Ecto neural progenitor cell (in vitro differentiated cells): ENCODE measurements around the gene CPNE2.
"Not testable (repeated sequence)": the region's sequence is repeated elsewhere in the genome, so short reads cannot be mapped to it uniquely, and the experiment has no call there.

Experiments
- DNase-seq: peaks from one replicate; pipeline ENCODE4 v3.0.0-alpha.2; 2018; ENCODE audit warnings: low spot score

CPNE2 gene

DNA sequence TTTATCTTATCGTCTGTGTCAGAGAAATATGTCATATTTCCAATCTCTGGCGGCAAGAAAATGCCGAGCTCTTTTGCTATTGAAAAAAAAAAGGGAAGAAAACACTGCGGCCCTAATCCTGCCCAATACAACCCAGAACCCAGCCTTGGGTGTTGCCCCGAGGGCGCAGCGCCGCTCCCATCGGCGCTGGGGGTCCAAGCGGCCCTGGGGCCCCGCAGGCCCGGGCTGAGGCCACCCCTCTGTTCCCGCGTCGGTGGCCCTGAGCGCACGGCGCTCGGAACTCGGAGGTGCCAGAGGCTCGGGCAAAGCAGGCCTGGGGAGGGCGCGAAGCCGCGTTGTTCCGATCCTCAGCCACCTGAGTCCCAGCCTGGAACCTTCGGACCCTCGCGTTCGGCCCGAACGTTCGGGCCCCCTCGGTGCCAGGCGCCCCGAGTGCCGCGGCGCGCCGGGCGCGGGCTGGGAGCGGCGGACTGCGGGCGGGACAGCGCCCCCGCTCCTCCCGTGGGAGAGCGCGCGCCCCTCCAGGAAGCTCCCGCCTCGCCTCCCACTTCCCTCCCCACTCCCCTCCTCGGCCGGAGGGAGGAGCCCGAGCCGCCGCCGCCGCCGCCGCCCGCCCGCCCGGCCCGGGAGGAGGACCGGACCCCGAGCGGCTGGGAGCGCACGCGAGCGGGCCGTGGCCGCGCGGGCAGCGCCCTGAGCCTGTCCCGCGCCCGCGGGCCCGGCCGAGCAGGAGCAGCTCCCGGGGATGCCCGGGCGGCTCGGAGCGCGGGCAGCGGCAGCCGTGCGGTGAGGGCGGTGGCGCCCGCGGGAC is at the start of gene CPNE2:
CPNE2 (plus strand) TSS at position 609 of the 811 bp plus-strand sequence. CDS start 18,160 bp downstream, outside the sequence.
- DNase-seq = peak; percentile 78

DNA sequence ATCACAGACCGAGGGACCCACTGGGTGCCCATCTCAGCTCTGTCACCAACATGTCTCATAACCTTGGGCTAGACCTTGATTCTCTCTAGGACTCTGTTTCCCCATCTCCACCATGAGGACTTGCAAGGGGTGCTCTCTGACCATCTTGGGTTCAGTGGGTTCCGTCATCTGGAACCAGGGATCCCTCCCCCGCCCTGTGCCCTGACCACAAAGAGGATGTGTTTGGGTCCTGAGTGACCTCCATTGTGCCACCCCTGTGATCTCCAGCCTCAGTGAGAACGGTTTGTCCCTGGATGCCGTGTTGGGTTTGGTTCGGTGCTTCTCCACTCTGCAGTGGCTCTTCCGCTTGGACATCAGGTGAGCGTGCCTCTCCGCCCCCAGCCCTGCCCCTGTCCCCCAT is 49.1 kb upstream of the CPNE2 start:
- DNase-seq = no peak

GRCh38 chr16:57044931-57045693 is 47.3 kb upstream of the CPNE2 start:
- no peak for DNase-seq

GRCh38 chr16:57045694-57046381 is 46.5 kb upstream of the CPNE2 start:
- DNase-seq = peak; percentile 78

DNA sequence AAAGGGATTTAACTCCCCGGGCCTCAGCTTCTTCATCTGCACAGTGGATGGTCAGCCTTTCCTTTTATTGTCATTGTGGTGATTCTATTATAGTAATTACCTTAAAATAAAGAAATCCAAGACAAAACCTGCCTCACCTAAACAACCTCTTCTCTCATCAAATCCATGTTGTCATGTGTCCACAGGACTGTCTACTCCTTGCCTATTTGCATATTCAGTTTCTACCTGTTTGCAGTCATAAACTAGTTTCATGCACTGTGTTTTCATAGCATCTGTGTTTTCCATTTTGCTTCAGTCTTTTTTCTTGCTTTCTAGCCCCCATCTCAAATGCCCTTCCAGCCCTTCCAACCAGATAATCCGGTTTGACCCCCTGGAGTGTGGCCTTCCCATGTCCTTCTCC is 44.3 kb upstream of the CPNE2 start:
- DNase-seq = no peak

GRCh38 chr16:57049678-57050077 is 42.7 kb upstream of the CPNE2 start:
- no peak for DNase-seq

DNA sequence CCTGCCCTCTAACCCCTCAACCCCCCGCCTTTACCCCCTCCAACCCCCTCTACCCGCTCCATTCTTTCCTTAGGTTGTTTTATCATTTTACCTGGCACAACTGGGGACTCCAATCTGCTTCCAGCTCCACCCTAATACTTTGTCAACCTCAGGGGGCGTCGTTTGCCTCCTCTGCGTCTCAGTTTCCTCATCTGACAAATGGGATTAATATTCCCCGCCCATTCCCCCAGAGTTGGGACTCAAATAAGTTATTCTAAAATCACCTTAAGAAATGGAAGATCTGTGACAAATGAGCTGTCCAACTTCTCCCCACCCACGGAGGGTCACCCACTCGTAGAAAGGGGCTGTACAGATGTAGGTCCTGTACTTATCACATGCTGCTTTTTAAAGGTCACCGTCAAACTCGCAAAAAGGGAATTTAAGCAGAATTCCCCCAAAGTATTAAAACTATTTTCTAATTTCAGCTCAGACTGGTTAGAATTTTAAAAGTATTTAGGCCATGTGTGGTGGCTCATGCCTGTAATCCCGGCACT is 40.6 kb upstream of the CPNE2 start:
- no peak for DNase-seq

DNA sequence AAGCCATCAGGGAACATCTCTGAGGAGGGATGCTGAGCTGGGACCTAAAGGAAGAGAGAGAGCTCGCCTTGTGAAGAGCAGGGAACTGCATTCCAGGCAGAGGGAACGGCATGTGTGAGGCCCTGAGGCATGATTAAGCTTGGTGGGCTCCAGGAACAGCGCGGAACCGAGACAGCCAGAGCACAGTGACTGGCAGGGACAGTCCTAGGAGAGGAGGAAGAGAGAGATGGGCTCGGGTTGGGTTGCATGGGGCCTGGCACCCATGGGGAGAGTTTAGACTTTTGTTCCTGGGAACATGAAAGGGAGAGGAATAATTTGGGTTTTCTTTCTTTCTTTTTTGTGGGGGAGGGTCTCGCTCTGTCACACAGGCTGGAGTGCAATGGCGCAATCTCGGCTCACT is 39.2 kb upstream of the CPNE2 start:
- DNase-seq = no peak

GRCh38 chr16:57054338-57054737 is 38.0 kb upstream of the CPNE2 start:
- DNase-seq = no peak

DNA sequence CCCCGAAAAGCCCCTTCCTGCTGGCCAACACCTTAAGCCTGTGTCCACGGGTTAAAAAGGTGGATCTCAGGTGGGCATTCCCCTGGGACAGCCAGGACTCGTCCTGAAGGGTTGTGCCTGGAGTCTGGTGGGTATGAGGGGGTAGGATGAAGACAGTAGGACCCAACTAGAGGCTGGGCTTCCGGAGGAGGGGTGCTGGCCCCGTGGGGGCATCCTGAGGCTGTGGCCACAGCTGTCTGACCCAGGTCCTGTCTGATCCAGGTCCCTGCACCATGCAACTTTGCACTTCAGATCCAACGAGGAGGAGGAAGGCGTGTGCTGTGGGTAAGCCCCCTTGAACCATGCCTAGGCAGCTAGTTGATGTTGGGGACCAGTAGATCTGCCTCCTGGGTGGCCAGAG is 37.6 kb upstream of the CPNE2 start:
- DNase-seq = no peak

DNA sequence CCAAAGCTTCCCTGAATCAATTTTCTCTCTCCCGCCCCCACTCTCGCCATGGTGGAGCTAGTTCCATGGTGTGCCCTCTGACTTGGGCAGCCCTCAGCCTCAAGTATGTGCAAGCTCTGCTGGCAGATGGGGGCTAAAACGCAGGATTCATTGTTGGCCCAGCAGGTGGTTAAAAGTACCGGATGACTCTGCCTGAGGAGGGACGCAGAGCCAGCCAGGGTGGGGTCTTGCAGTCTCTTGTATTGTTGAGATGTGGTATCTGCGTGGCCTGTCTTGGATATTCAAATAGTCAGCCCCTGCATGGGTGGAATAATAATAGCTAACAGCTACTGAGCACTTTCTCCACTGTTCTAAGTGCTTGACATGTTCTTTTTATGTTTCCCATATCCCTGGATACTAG is 36.7 kb upstream of the CPNE2 start:
- no peak for DNase-seq

DNA sequence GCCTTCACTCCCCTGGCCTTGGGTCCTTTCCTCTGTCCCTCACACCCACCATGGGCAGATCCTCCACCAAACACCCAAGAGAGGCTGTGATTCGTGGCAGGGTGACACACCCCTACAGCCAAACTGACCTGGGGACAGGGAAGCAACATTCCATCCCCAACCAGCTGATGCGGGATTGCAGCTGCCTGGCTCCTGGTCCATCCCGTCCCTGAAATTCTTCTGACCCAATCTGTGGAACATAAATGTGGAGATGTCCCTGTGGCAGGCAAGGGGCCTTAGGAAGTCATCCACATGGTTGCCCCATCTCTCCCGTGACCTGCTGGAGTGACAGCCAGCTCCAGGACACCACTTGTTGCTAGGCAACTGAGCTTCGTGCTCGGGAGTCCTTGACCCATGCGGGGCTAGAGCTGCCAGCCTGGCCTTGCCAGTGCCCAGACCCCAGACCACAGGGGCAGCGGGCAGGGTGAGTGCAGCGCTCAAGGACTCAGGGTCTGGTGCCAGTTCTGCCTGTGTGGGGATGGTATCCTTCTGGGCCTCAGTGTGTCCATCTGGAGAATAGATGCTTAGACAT is 34.0 kb upstream of the CPNE2 start:
- no peak for DNase-seq

DNA sequence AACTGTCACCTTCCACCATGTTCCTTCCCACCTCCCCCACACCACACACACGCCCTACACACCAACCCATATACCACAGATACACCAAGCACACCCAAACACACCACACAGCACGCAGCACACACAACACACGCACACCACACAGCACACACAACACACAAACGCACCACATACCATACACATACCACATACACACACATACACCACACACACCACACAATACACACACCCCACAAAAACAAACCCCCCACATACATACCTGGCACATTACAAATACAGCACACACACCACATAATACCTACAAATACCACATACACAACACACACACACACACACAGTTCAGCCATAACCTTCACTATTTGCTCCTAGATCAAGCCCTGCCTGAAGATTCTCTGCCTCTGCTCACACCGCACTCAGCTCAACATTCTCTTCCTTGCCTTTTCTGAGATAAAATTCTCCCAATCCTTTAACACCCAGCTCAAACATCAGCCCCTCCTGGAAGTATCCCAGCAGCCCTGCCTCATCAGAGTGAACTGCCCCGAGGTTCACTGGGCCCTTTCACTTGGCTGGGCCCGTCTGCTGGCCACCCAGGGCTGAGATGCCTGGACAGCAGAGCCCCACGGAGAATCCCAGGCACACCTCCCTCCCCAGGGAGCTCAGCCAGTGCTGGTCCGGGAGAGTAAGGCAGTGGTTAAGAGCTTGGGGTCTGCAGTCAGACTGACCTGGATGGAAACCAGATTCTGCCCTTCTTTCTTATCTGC is 31.9 kb upstream of the CPNE2 start:
- DNase-seq = no peak

DNA sequence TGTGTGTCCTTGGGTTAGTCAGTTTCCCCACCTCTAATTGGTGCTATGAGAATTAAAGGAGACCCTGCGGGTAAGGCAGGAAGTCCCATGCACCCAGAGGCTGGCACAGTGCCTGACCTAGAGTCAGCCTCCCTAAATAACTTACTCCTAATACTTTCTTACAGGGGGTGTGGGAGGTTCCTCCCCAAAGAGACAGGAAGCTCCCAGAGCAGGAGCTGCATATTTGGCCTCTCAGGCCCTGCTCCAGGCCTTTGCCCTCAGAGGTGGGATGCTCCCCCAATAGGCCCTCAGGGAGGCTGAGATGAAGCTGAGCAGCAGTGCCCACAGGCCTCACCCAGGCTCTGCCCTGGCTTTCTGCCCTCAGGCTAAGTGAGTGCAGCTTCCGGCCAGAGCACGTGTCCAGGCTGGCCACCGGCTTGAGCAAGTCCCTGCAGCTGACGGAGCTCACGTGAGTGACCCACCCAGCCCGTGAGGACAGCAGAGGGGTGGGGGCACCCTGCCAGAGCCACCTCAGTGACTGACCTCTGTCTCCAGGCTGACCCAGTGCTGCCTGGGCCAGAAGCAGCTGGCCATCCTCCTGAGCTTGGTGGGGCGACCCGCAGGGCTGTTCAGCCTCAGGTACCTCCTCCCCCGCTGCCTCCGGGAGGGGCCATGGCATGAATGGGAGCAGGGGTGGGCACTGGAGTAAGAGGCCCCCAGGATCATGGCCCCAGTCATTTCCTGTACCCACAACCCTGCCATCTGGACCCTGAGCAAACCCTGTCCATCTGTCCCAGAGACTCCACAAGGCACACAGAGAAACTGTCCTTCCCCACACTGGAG is 31.1 kb upstream of the CPNE2 start:
- no peak for DNase-seq

GRCh38 chr16:57062329-57062728 is 30.1 kb upstream of the CPNE2 start:
- DNase-seq = no peak

- not testable (repeated sequence) for DNase-seq
Measured at GRCh38 chr16:57063189-57063588, 29.2 kb upstream of the CPNE2 start.

DNA sequence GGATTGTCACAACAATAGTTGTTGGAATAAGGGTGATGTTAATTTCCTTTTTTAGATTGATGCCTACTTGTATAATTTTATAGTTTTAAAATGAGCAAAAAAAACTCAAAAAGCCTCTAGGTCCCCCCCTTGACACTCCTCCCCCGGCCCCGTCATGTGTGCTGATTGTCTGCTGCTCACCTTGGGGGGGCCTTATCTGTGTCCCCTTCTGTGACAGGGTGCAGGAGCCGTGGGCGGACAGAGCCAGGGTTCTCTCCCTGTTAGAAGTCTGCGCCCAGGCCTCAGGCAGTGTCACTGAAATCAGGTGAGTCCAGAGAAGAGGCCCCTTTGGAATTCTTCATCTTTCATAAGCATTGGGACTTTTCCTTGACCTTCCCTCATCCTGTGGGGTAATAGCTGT is 27.4 kb upstream of the CPNE2 start:
- DNase-seq = no peak

DNA sequence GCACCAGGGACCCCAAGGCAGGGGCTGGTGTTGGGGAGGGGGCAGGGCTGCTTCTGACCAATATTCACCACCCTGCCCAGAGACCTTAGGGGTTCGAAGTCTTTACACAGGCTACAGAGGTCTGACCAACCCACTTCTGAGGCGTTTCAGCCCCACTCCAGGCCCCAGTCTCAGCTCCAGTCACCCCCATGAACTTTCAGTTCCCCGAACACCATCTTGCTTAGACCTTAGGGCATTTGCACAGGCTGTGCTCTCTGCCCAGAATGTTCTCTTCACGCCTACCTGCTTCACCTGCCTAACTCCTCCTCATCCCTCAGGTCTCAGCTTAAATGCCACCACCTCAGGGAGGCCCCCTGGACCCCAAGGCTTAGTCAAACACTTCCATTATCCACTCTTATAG is 25.8 kb upstream of the CPNE2 start:
- DNase-seq = no peak

GRCh38 chr16:57067347-57067746 is 25.0 kb upstream of the CPNE2 start:
- no peak for DNase-seq

GRCh38 chr16:57069053-57069452 is 23.3 kb upstream of the CPNE2 start:
- DNase-seq = no peak
